ENCODE data around the gene TRRAP. TPM values are rescaled to one million over a fixed set of nuclear protein-coding genes. Genes with fewer than 3 reads are reported as not detected.

The TRRAP gene
- total and polyA plus RNA-seq, 2 experiments from 2014 or later = 9.0 to 39.4 TPM

- Histone ChIP-seq H3K4me3 (no peak overlapping the region), H3K4me1 (ENCODE audit: low read depth) (no peaks in the 10 kb centered on the region), H3K27ac (no peak overlapping the region), H3K27me3 (no peaks in the 10 kb centered on the region), H3K36me3 (peaks cover 86% of the 10 kb centered on the region), H3K9me3 (ENCODE audit: low read depth) (no peaks in the 10 kb centered on the region)
- no peak for DNase-seq (ENCODE audit: low read depth in 1 of 2, low spot score in 1 of 2)
- no peak for TF ChIP-seq CTCF (IDR thresholded peaks at IDR 0.05; ENCODE audit: low read depth, low read length)
These were observed 104.4 kb downstream of the TRRAP start for GRCh38 chr7:98982686-98983085.

- H3K36me3 ChIP-seq = peaks cover 84% of the 10 kb centered on the region
- no peaks in the 10 kb centered on the region for H3K27me3 ChIP-seq
- no peak for DNase-seq (ENCODE audit: low read depth in 1 of 2, low spot score in 1 of 2)
These were observed 105.8 kb downstream of the TRRAP start for GRCh38 chr7:98984126-98984525.

GRCh38 chr7:98985406-98985805, 107.1 kb downstream of the TRRAP start:
- Histone ChIP-seq H3K9me3 (ENCODE audit: low read depth) (no peaks in the 10 kb centered on the region), H3K36me3 (peaks cover 87% of the 10 kb centered on the region), H3K27me3 (no peaks in the 10 kb centered on the region), H3K27ac (no peak overlapping the region), H3K4me3 (no peak overlapping the region), H3K4me1 (ENCODE audit: low read depth) (no peaks in the 10 kb centered on the region)
- TF ChIP-seq CTCF (IDR thresholded peaks at IDR 0.05; ENCODE audit: low read depth, low read length) = no peak
- DNase-seq (ENCODE audit: low read depth in 1 of 2, low spot score in 1 of 2) = no peak

More at GRCh38 chr7:98984126-98984525, 105.8 kb downstream of the TRRAP start:
- peak overlapping the region; percentile 43 for H3K27ac ChIP-seq
- no peak overlapping the region for H3K4me3 ChIP-seq
- H3K9me3 ChIP-seq (ENCODE audit: low read depth) = no peaks in the 10 kb centered on the region
- no peaks in the 10 kb centered on the region for H3K4me1 ChIP-seq (ENCODE audit: low read depth)
- no peak for TF ChIP-seq CTCF (IDR thresholded peaks at IDR 0.05; ENCODE audit: low read depth, low read length)

- no peaks in the 10 kb centered on the region for H3K4me1 ChIP-seq (ENCODE audit: low read depth)
- no peaks in the 10 kb centered on the region for H3K27me3 ChIP-seq
- H3K9me3 ChIP-seq (ENCODE audit: low read depth) = no peaks in the 10 kb centered on the region
- peaks cover 92% of the 10 kb centered on the region for H3K36me3 ChIP-seq
- H3K27ac ChIP-seq = no peak overlapping the region
- no peak for DNase-seq (ENCODE audit: low read depth in 1 of 2, low spot score in 1 of 2)
- no peak for TF ChIP-seq CTCF (IDR thresholded peaks at IDR 0.05; ENCODE audit: low read depth, low read length)
- no peak overlapping the region for H3K4me3 ChIP-seq
These were observed 107.6 kb downstream of the TRRAP start for GRCh38 chr7:98985945-98986344.

- DNase-seq (ENCODE audit: low read depth in 1 of 2, low spot score in 1 of 2) = no peak
- no peak for TF ChIP-seq CTCF (IDR thresholded peaks at IDR 0.05; ENCODE audit: low read depth, low read length)
- Histone ChIP-seq H3K27ac (no peak overlapping the region), H3K36me3 (peaks cover 95% of the 10 kb centered on the region), H3K9me3 (ENCODE audit: low read depth) (no peaks in the 10 kb centered on the region), H3K27me3 (no peaks in the 10 kb centered on the region), H3K4me1 (ENCODE audit: low read depth) (no peaks in the 10 kb centered on the region), H3K4me3 (no peak overlapping the region)
These were observed 110.3 kb downstream of the TRRAP start for GRCh38 chr7:98988641-98989040.

GRCh38 chr7:98990356-98990755, 112.0 kb downstream of the TRRAP start:
- Histone ChIP-seq H3K4me3 (no peak overlapping the region), H3K4me1 (ENCODE audit: low read depth) (no peaks in the 10 kb centered on the region), H3K27me3 (no peaks in the 10 kb centered on the region), H3K36me3 (peaks cover 97% of the 10 kb centered on the region), H3K9me3 (ENCODE audit: low read depth) (no peaks in the 10 kb centered on the region), H3K27ac (no peak overlapping the region)
- TF ChIP-seq CTCF (IDR thresholded peaks at IDR 0.05; ENCODE audit: low read depth, low read length) = no peak
- no peak for DNase-seq (ENCODE audit: low read depth in 1 of 2, low spot score in 1 of 2)
